HG03103 (cell line): ENCODE results near the gene SFMBT1.
"Not testable (repeated sequence)": the region's sequence is repeated elsewhere in the genome, so short reads cannot be mapped to it uniquely, and the experiment has no call there.

Experiments used
- ATAC-seq: cut with Tn5 transposase; IDR thresholded peaks from one replicate; pipeline ENCODE4 v1.9.1; 2021; ENCODE audit warnings: low read depth; ENCODE audit not compliant: unreplicated experiment

The SFMBT1 gene

DNA sequence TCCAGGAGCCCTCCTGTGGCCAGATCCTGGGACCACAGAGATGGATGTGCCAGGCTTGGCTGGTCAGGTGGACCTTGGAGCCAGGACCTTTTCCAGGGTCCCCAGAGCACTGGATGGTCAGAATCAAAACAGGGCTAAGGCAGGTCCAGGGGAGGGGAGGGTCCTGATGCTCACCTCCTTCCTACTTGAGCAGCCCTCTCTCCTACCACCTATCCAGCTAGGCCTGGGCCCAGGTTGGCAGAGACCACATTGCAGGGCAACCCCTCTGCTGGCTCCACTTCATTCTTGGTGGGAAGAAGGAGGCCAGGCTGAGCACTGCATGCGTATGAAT, 28.5 kb upstream of the SFMBT1 start:
- ATAC-seq: no peak

DNA sequence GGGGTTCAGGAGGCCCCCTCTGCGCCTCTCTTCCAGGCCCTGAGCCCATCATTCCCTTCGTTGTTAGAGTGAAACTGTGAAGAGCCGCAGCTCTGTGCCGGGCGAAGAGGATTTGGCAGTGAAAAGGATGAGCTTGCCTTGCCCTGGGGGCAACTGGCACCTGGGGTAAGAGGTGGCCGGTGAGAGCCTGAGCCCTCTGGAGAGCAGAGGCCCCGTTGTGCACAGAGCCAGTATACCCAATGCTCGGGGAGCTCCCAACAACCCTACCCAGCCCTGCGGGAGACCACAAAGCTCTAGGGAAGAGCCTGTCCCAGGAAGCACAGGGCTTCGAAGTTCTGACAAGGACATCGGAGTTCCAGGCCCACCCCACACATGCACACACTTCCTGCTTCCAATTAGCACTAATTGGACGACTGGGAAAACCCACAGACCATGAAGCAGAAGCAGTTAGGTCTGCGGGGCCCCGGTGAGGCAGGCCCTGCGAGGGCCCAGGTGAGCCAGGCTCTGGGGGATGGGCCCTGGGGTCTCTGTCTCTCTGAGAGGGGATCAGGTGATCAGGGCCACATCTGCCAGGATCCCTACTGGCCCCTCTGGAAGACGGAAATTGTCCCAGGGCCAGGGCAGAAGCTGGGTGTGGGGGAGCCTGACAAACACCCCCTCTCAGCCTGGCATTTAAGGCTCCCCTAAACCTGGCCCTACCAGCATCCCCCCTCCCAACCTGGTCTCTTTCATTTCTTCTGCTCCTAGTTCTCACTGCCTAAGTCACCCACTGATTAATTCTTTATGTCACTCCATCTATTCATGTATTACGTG, 27.9 kb upstream of the SFMBT1 start:
- no peak for ATAC-seq

DNA sequence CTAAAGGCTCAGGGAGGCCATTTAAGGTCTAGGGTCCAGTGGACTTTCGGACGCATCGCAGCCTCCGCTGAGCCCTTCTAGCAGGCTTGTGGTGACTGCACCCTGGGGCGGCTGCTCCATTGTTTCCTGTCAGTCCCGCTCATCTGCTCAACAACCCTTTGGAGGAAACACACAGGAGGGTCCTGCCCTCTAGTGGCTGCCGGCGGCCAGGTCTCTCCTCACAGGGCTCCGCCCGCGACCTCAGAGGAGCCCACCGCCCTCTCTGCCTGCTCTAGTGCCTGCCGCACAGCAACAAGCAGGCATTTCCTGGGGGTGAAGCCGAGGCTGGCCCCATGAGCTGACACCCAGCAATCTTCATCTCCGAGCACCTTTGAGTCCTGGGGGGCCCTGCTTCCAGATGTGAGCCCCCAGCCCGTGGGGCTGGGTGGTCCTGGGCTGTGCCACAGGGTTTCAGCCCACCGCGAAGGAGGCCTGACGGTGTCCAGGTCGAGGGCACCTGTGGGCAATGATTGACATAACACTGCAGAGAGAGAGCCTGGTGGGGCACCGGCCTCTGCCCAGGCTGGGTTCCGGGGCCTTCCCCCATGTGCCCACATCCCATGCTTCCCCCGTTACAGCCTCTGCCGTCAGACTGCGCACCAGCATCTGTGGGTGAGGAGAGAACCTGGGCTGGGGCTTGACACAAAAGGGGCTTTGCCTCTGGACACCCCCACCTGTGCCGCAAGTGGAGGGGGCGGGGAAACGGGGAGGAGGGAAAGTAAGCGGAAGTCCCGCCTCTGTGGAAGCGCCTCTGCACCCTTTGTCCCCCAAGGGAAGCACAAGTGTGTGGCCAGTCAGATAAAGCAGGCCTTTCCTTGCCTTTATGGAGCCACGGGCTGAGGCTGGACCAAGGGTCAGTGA, 27.0 kb upstream of the SFMBT1 start:
- ATAC-seq: peak; percentile 81

DNA sequence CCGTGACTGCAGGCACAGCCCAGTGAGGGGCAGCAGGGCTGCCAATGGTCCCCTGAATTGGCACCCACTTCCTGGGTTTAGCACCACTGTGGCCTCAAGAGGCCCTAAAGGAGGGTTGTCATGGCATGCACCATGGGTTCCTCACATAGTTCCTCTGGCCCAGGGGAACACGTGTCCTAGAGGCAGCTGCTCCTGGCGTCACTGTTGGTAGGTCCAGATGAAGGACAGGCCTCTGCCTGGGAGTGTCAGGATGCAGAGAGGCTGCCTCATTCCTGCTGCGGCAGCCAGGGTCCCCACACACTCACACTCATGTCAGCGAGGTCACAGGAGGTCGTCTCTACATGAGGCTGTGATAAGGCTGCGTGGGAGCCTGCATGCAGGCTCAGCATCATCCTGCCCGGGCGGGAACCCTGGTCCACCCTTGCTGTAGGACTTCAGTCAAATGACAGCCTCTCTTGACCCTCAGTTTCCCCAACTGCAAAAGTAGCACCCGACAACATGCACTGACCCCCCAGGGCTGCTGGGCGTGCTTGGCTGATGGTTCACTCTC, 26.1 kb upstream of the SFMBT1 start:
- ATAC-seq: no peak

DNA sequence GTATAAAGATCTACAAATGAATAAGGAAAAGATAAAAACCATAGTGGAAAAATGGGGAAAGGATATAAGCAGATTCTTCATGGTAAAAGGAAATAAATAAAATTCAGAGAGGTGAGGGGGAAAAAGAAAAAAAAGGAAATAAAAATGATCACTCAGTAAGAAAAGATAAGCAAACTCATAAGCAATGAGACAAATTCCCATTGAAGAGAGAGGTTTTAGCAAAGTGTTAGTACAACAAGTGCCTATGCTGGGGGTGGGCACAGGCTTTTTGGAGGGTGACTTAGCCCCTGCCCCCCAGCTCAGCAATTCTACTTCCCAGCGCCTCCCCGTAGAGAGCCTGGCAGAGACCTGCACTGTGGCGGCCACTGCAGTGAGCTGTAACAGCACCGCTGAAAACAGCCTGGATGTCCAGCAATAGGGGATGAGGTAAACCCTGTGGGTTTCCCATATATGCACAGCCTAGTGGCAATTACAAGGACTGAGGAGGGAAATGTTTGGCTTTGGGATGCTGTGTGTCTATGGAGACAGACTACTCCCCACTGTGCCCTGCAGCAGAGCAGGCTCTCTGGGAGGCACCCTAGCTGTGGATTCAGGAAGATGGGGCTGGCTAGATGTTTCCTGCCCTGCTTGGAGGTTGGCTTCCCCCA, 23.7 kb upstream of the SFMBT1 start:
- no peak for ATAC-seq

DNA sequence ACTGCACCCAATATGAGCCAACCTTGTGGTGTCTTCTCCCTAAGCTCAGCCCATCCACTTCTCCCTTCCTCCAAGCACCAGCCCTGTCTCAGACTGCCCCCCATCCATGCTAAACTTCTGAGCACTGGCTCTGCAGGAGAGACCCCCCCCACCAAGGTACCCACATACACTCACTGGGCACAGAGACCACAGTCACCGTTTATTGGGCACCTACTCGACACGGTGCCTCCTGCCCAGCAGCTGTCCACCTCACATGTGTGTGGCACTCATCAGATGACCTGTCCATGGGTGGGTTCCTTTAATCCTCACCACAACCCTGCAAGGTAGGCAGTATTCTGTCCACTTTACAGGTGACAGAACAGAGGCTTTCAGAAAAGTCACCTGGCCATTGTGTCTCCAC, 22.3 kb upstream of the SFMBT1 start:
- ATAC-seq: no peak

DNA sequence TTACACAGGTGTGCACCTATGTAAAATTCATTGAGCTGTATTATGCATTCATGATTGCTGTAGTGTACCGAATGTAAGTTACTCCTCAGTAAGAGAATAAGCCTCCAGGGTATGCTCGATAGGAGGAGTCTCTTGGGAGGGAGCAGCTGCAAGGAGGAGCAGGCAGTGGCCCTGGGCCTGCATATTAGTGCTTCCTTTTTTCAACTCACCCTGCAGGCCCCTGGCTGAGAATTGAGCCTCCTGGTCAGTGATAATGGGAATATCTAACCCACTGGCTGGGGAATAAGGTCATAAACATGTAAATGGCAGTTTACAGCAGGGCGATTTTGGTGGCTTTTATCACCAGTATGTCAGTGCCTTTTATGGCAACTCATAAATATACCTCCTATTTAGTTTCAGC, 21.7 kb upstream of the SFMBT1 start:
- ATAC-seq: no peak

DNA sequence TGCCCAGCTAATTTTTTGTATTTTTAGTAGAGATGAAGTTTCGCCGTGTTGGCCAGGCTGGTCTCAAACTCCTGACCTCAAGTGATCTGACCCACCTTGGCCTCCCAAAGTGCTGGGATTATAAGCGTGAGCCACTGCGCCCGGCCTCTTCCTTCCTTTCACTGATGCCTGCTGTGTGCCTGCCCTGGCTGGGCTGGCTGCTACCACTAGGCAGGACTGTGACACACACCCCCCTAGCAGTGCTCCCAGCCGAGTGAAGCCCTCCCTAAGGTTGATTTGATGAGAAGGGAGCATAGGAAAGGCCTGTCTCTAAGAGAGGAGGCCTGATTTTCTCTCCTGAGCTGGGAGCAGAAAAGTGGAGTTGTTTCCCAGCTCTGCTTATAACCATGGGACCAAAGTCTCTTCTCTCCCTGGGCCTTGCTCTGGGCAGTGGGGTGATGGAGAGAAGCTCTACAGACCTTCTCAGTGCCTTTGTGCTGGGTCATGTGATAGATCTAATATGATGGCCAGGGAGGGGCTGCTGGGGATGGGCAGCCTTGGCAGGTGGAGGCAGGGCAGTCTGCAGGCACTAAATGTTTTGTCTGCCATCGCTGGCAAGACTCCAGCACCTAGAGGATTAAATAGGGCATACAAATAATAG, 20.1 kb upstream of the SFMBT1 start:
- ATAC-seq: no peak

DNA sequence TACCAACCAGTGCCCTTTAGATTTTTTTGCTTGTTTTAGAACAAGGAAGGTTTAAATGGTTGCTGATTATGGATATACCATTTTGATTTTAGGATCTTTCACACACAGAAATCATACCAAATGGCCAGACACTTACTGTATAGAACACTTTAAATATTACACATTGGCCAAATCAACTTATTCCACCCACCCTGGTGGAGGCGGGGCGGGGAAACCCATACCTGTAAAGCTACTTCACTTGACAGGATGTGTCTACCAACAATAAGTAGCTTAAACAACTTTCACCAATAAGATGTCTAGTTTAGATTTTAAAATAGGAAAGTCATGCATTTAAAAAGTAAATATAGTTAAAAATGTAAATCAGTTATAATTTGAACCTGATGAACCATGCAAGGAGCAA, 17.0 kb upstream of the SFMBT1 start:
- ATAC-seq: no peak

DNA sequence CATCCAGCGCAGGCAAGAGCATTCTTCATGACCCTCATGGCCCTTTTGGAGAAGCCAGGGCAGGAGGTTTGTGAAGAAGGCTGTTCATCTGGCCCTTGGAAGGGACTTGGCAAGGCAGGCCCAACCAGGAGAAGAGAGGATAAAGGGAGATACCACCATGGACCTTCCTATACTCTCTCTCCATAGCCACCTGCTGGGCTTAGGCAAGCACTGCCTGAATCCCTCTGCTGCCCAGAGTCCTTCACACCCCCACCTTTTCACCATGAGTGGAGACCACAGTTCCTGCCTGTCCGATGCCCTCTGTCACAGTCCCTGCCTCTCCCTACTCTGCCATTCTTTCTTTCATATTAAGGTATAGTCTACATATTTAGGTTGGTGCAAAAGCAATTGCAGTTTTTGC, 10.6 kb upstream of the SFMBT1 start:
- ATAC-seq: no peak

DNA sequence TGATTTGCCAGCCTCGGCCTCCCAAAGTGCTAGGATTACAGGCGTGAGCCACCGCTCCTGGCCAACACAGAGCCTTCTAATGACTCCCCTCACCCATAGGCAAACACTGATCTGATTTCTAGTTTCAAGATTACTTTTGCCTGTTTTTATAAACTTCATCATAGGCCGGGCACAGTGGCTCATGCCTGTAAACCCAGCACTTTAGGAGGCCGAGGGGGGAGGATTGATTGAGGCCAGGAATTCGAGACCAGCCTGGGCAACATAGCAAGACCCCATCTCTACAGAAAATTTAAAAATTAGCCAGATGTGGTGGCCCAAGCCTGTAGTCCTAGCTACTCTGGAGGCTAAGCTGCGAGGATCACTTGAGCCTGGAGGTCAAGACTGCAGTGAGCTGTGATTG, 8.4 kb upstream of the SFMBT1 start:
- ATAC-seq: not testable (repeated sequence)

DNA sequence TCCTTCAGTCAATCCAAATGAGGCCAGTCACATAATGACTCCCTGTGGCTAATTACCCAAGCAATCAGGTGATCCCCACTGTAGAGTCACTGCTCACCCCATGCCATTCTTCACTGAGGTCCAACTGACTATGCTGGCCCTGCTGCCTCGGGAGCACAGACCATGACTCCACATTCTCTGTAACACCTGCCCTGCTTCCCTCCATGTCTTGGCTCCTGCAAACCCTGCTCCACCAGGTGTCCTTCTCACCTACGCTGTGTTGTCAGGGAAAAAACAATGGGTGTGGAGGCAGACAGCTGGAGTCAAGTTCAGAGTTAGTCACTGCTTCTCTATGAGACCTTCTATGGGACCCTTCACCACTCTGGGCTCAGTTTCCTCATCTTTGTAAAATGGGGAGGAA, 6.1 kb upstream of the SFMBT1 start:
- no peak for ATAC-seq

DNA sequence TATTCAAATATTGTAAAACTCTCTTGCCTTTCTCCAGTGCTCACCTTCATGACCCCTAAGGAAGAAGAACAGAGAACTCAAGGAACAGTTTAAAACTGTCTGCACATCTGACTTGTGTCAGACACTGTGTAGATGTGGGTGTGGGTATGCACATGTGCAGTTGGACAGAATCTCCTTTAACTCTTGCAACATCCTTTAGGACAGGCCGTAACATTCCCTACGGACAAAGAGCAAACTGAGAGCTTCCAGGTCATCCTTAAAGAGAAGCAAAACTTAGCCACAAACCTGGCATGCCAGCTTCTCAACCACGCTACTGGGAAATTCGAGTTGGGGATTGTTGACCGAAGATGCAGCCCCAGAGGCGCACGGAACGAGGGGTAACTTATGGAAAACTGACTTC, 4.1 kb upstream of the SFMBT1 start:
- ATAC-seq: no peak

DNA sequence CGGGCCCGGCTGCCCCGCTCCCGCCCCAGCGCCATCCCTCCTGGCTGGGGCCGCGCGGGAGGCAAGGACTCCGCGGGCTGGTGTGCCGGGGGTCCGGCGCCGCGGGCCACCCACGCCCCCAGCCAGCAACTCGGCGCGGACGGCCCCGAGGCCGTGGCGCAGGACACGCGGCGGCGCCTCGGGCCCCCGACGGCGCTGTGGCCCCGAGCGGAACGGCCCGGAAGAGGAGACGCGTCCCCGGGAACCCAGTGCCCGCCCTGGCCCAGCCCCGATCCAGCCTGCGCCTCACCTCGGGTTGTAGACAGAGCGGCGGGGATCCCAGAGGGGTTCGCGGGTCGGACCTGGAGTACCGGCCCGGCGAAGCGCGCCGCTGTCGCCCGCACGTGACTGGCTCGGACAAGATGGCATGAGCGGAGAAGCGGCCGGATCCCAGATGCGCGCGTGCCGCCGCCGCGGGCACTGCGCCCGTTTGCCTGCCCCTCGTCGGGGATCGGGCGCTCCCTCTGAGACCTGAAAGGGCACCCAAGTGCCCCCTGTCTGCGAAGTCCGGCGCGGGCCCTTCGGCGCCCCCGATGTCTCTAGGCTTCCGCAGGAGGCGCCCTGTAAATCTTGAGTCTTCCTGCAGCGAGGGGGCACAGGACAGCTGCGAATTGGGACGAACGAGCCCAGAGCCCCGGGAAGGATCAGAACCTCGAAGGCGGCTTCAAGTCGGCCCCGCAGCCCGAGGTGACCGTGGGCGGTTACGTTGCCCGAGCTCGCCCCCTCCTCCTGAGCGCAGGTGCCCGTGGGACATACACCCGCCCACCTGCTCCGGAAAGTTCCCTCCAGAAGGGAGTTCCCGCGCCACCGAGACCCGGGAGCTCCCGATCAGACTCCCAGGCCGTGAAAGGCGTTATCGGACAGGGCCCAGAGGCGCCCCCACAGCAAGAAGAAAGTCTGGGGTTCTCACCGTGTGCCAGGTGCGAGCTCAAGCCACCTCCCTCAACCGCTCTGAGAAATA, 598 bp upstream of the SFMBT1 start:
- peak; percentile 27 for ATAC-seq

DNA sequence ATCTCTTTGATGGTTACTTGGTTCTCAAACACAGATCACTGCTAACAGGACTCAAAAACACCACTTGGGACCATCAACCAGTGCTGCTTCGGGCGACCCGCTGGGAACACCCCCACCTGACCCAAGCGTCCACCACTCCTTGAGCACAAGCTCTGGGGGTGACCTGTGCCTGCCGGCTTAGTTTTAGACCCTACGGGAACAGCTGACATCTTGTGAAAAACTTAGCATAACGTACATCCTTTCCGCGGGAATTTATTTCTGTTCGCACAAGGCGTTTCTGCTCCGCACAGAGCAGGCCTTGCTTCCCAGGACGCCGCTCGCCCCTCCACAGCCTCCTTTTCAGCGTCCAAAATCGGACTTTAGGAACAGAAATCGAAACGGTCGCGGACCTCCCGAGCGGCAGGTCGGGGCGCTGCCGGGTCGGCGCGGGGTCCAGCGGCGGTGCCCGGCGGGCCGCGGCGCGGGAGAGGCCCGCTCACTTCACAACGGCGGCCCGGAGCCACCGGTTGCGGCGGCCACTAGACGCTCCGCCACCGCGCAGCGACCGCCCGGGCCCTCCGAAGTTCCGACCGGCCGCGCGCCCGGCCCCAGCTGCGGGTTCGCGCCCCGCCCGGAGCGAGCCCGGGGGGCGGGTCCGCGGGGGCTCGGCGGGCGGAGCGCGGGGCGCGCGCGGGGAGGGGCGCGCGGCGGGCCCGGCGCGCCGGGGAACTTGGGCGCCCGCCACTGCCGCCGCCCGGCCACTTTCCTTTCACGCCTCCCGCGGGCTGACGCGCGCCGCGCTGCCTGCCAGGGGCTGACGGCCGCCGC, 959 bp downstream of the SFMBT1 start:
- ATAC-seq: no peak

DNA sequence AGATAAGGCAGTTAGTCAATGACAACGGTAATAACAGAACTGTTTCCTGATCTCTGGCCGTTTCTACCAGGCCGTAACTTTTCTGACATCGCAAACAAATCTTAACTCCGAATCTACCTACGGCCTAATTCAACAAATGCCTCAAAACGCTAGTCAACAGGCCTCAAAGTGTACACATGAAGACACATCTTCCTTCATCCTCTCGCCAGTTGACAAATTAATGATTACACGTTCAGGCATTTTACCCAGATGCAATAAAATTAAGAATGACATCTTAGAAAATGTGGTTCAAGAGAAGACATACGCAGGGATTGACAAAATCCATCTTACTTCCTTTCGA, 1.5 kb downstream of the SFMBT1 start:
- no peak for ATAC-seq

DNA sequence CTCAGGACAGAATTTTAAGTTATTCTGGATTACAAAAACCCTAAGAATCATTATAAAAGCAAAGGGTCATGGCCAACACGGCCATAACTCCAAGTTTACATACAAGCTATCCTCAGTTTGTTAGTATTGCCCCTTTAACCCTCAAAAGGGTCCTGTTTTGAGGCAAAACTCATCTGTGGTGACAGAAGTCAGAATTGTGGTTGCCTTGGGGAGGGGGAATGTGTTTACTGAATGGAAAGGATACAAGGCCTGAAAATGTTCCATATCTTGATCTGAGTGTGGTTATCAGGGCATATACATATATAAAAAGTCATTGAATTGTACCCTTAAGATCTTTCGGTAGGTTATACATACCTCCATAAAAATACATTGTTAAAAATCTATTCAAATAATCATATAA, 2.1 kb downstream of the SFMBT1 start:
- ATAC-seq: no peak

DNA sequence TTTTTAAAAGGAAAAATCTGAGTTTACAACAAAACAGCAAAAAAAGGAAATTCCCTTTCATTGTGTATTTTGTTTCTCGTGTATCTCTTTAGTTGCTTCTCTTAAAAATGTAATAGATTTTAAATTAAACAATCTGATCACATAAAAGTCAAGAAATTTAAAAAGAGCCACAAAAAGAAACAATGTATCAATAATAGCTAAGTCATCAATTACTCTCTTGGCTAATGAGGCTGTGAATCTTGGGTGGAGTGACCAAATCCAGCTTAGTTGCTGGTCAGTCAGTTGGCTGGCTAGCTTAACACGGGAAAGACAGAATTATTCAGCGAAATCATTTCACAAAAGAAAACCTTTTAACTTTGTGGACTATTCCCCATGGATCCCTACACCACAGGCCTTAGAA, 3.2 kb downstream of the SFMBT1 start:
- ATAC-seq: no peak

DNA sequence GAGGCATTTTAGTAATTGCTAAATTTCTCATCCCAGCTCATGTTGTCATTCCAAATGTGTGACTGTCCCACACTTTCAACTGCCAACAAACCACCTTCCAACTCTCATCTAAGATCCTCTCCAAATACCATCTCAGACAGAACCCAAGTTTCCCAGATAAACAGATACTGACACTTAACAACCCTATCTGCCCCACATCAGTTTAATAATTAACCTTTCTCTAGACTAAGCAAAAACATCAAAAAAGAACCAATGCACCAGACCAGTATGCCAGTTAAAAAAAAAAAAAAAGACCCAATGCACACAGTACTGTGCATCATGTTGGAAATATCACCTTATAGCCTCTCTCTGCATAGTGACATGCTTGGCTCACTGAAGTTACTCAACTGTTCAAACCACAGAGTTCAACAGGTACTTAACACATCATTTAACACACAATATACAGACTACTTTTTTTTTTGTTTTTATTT, 5.5 kb downstream of the SFMBT1 start:
- no peak for ATAC-seq
